Limb (tissue), 2 donors: Measurements from ENCODE around the gene DARS2.
A peak's percentile ranks its signal among the peaks of the same experiment; 100 is the strongest.
"Not testable (repeated sequence)": the region's sequence is repeated elsewhere in the genome, so short reads cannot be mapped to it uniquely, and the experiment has no call there.

ENCODE experiments used
- DNase-seq, 2 donors: peaks; one replicate each; pipeline ENCODE4 v3.0.0-alpha.2; 2016; ENCODE audit errors: extremely low spot score in 2 of 2

Gene DARS2, protein sequence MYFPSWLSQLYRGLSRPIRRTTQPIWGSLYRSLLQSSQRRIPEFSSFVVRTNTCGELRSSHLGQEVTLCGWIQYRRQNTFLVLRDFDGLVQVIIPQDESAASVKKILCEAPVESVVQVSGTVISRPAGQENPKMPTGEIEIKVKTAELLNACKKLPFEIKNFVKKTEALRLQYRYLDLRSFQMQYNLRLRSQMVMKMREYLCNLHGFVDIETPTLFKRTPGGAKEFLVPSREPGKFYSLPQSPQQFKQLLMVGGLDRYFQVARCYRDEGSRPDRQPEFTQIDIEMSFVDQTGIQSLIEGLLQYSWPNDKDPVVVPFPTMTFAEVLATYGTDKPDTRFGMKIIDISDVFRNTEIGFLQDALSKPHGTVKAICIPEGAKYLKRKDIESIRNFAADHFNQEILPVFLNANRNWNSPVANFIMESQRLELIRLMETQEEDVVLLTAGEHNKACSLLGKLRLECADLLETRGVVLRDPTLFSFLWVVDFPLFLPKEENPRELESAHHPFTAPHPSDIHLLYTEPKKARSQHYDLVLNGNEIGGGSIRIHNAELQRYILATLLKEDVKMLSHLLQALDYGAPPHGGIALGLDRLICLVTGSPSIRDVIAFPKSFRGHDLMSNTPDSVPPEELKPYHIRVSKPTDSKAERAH

DNA sequence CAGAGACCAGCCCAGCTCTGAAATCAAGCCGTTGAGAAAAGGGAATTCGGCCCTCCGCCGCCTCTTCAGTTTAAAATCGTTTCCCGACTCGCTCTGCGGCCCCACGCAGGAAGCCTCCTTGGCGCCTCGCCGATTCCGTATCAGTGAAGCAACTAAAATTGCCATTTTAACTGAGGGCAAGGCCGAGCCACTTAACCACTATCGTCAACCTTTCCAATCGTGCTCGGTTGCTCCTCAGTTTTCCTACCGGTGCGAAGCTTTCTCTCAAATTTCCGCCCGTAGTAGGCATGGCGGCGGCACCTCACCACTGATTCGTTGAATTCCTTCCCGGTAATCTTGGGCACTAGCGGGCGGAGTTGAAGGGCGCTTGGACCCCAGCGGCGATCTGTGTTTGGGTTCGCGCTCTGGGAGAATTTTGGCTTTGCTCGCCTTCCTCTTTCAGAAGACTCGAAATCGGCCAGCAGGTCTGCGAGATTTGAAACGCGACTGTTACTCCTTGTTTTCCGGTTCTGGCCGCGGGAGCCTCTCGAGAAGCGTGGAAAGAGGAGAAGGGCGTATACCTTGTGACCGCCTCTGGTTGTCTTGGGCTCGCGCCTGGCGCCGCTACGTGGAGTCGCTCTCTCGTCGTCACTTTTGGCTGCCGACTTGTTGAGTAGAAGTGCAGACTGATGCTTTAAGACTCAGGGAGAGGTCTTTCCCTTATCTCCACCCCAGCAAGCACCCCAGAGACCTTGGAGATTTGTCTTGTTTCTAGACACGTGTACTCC lies at the start of gene DARS2, which contains the start of gene CENPL:
TSS of gene DARS2 (plus strand) at position 359 of the 767 bp plus-strand sequence. CDS start 557 bp downstream, outside the sequence.
TSS of gene CENPL (minus strand) at position 569 of the 767 bp plus-strand sequence. CDS start 13,584 bp downstream, outside the sequence.
- peak; percentile 93 to 99 for DNase-seq

DNA sequence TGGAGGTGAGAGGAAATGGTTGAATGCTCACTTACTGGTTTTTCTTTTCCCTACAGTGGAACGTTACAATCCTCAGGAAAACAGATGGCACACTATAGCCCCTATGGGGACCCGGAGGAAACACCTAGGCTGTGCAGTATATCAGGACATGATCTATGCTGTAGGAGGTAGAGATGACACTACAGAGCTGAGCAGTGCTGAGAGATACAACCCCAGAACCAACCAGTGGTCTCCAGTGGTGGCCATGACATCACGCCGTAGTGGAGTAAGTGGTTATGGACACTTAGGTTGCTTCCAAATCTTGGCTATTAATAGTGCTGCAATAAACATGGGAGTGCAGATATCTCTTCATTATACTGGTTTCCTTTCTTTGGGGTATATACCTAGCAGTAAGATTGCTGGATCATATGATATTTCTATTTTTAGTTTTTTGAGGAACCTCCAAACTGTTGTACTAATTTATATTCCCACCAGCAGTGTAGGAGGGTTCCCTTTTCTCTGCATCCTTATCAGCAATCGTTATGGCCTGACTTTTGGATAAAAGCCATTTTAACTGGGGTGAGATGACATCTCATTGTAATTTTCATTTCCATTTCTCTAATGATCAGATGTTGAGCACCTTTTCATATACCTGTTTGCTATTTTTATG lies 48.8 kb upstream of the DARS2 start:
- no peak for DNase-seq

DNA sequence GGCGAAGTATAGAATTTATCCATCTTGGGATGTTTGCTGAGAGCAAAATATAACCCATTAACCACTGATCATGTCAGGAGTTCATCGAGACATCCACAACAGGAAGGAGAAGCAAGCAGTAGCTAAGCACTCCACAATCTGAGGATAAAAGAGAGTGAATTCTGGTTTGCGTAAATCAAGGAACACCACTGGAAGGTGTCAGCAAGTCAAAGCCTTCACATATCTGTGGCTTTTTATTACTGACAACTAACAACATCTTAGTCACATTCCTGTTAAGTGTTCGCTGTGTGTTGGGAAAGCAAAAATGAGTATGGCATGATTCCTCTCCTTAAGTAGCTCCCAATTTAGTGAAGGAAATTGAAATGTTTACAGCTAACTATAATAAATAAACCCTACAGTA lies 44.5 kb upstream of the DARS2 start:
- no peak for DNase-seq

DNA sequence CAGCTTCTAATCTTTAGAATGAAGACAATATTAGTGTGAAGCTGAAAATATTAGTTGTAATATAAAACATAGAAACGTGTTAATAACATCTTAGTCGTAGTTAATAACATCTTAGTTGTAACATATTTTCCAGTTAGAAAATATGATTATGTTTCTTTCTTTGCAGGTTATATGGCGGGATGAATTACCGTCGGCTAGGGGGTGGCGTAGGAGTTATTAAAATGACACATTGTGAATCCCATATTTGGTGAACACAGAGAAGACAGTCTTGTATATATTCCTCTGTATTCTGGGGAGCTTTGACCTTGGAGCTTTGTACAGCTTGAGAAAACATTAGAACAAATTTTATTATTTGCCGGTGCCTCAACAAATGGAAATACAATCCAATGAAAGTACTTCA lies 39.5 kb upstream of the DARS2 start:
- DNase-seq: no peak

DNA sequence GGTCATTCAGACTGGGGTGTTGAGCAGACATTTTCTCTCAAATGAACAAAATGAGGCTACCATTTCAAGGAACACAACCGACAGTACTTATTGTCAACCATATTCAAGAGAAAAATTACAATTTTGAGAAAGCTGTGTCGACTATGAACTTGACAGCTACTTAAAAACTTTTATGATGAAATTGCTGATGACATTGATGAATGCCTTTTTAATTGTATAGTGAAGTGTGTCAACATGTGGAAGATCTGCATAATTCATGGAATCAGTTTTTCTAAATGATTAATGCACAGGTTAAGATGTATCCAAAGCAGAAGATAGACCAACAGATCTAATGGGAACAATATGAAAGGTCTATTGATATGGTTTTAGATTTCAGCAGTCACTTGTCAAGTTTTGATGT lies 34.6 kb upstream of the DARS2 start:
- no peak for DNase-seq

DNA sequence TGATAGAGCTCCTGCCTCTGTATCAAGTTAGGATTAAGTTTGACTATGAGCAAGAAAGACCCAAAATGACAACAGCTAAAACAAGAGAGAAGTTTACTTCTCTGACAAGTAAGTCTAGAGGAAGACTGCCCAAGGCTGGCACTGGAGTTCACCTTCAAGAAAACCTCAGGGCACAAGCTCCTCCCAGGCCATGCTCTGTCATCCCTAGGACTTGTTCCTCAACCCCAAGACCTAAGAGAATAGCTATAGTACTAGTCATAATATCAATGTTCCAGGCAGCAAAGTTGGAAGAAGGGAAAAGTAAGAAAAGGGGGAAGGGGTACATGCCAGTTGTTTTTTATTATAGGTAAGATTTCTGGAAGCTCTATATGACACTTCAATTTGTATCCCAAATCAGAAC lies 26.4 kb upstream of the DARS2 start:
- DNase-seq: no peak

DNA sequence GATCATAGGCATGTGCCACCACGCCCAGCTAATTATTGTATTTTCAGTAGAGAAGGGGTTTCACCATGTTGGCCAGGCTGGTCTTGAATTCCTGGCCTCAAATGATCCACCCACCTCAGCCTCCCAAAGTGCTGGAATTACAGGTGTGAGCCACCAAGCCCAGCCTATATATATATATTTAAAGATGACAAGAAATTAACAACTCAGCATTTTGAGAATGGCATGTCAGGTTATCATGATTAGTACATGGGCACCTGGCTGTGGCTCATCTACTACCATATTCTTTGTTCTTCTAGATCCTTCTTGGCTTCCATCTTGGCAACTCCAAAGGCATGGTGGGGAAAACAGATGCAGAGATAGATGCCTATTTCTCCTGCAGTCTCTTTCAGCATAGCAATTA lies 24.5 kb upstream of the DARS2 start:
- not testable (repeated sequence) for DNase-seq

DNA sequence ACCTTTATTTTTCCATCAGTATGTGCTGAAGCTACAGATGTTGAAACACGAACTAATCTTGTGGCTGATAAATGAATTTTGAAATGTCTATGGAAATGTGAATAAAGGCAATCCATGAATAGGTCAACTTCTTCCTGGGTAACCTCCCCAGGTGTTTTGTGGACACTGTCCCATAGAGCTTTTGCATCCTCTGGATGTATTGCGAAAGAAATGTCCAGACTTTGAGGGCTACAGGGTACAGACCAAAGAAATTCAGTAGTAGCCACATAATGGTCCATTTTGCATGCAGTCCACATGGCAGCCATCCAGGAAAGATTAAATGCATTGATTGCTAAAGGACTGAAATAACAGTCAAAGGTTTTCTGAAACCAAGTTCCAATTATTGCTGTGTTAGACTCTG lies 21.5 kb upstream of the DARS2 start:
- no peak for DNase-seq

DNA sequence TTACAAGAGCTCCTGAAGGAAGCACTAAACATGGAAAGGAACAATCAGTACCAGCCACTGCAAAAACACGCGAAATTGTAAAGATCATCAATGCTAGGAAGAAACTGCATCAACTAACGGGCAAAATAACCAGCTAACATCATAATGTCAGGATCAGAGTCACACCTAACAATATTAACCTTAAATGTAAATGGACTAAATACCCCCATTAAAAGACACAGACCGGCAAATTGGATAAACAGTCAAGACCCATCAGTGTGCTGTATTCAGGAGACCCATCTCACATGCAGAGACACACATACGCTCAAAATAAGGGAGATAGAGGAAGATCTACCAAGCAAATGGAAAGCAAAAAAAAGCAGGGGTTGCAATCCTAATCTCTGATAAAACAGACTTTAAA lies 10.8 kb upstream of the DARS2 start:
- not testable (repeated sequence) for DNase-seq

DNA sequence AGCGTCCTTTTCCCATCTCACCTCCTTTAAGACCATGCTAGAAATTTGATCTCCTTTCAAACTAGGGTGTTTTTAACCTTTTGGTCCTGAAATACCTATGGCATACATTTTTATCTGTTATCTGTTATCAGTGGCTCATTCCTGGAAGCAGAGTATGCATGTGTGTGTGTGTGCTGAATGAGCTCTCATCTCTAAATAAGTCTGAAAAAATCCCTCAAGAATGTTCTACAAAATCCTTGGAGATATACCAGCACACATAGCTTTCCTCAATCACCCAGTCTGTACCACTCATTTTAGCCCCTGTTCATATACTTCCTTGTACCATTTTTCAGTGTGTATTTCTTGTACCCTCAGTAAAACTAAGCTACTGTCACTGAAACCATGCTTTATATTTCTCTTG lies 6.0 kb upstream of the DARS2 start:
- no peak for DNase-seq

DNA sequence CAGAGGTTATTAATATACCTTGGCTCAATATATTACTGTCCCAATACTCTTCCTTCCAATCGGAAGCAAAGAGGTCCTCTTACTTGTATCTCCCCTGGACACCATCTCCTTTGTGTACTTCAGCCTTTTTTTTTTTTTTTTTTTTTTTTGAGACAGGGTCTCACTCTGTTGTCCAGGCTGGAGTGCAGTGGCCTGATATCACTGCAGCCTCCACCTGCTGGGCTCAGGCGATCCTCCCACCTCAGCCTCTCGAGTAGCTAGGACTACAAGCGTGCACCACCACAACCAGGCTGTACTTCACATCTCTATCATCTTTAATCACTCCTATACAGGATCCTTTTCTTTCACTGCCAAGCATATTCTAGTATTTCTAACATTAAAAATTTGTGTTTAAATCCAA lies 2.8 kb upstream of the DARS2 start:
- DNase-seq: no peak

DNA sequence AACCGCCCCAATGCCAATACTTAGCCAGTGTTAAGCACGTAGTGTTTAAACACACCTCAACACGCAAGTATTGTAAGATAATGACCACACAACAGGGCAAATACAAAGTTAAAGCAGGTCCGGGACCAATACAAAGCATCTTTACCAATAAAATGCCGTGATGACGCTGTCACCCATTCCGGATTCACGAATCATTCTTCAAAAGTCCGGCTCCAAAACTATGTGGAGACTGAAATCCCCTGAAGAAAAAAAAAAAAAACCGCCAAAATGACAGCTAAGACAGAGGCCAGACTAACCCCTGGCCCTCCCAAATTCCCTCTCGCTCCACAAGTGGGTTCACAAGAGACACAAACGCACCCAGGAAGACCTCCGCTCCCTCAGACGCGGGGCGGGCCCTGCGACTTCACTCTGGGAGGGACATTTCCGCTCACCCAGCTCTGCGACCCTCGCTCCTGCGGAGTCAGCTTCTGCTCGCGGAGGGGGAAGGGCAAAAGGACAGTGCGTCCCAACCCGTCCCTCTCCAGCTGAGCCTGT lies 625 bp upstream of the DARS2 start:
- no peak for DNase-seq

DNA sequence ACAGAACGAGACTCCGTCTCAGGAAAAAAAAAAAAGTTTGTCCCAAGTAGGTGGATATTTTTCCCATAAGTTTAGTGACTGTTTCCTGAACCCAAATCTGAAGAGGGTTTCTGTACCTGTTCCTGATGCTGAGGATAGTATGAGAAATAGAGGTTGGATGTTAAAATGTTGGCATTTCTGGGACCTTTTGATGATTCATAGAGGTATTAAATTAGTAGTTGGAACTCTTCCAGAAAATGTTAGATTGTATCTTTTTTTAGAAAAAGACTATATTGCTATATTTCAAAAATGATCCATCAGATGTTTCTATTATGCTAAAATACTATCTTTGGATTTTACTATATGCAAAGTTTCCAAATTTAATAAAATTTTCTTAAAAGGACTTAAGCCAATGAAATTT lies 3.1 kb downstream of the DARS2 start:
- no peak for DNase-seq

DNA sequence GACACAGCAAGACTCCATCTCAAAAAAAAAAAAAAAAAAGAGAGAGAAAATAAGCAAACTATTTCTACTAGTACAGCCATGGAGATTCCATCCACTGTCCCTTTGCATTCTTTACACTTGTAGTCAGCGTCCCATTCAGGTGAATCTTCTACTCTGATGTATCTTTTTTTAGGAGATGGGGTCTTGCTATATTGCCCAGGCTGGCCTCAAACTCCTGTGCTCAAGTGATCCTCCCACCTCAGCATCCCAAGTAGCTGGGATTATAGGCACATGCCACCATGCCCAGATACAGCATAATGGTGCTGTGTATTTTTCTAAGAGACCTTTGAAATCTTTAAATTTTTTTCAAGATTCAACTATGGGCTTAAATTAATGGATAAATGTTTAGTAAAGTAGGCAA lies 8.3 kb downstream of the DARS2 start:
- no peak for DNase-seq

DNA sequence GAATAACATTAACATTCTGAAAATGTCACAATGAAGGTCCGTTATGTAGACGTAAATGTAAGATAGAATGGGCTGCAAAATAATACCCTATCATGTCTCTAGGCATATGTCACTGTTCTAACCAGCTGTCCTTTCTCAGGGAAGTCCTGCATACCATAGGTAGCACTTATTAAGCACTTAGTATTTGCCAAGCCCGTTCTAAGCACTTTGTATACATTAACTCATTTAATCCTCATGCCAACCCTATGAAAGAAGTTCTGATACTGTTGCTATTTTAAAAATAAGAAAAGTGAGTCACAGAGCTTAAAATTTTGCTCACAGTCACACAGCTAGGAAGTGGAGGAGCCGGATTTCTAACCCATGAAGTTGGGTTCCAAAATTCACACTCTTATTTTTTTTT lies 27.6 kb downstream of the DARS2 start:
- no peak for DNase-seq

DNA sequence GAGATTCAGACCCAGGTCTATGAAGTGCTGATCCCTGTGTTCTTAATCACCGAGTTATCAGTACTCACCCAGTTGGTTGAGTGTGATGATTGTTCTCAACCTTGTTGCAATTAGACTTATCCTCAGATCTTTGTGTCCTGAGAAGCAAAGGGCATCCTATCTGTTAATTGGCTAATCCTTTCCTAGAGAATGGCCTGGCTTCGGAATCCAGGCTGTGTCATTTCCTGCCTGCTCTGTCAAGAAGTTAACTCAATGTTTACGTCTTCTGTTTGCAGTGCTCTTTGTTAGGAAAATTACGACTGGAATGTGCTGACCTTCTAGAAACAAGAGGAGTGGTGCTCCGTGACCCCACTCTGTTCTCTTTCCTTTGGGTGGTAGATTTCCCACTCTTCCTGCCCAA lies 28.6 kb downstream of the DARS2 start:
- DNase-seq: no peak

DNA sequence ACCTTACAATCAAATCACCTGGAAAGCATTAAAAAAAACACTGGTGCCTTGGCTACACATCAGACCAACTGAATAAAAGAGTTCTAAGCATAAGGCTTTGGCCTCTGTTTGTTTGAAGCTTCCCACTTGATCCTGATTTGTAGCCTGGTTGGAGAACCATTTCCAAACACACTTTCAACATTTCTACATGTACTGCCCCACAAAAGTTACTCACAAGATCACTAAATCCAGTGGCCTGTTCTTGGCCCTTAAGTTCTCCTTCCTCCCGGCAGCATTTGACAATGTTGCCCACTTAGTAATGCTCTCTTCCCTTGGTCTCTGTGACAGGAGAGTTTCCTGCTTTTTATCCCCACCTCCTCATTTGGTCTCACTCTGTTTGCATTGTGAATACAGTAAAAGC lies 31.5 kb downstream of the DARS2 start:
- no peak for DNase-seq

DNA sequence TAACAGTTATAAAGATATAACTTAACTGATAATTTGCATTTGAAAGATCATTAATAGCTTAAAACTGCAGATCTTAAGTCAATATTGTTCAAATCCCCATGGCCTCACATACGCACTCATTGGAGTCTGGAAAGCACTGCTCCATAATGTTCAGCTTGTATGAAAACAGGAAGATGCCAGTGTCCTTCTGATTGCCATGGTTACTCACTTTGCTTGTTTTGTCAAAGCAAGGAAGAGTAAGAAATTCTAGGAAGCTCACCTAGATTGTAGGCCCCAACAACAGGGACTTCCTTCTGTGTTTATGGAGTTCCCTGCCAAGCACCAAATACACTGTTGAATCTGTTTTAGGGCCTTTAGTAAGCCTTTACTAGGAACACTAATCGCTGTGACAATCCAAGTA lies 32.4 kb downstream of the DARS2 start:
- no peak for DNase-seq

DNA sequence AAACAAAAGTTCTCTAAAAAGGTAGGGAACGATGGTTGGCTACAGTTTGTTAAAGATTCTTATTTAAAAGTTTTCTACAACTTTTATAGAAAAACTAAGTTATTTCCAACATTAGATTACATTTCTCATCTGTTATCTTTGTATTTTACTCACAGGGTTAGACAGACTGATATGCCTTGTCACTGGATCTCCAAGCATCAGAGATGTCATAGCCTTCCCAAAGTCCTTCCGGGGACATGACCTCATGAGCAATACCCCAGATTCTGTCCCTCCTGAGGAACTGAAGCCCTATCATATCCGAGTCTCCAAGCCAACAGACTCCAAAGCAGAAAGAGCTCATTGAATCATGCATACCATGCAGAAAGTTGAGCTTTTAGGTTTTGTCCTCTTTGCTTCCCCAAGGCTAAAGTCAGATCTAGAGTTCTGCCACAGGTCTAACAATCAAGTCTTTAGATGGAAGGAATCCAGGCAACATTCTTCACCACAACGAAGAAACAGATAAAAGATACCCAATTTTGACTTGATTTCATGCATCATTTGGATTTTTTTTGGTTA lies 33.0 kb downstream of the DARS2 start:
- DNase-seq: no peak

DNA sequence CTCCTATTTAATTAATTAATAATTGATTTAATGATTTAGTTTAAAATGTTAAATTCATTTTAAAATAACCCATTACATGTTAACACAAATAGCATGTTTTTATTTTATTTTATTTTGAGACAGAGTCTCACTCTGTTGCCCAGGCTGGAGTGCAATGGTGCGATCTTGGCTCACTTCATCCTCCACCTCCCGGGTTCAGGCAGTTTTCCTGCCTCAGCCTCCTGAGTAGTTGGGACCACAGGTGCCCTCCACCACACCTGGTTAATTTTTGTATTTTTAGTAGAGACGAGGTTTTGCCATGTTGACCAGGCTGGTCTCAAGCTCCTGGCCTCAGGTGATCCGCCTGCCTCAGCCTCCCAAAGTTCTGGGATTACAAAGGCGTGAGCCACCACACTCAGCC lies 35.1 kb downstream of the DARS2 start:
- DNase-seq: not testable (repeated sequence)

DNA sequence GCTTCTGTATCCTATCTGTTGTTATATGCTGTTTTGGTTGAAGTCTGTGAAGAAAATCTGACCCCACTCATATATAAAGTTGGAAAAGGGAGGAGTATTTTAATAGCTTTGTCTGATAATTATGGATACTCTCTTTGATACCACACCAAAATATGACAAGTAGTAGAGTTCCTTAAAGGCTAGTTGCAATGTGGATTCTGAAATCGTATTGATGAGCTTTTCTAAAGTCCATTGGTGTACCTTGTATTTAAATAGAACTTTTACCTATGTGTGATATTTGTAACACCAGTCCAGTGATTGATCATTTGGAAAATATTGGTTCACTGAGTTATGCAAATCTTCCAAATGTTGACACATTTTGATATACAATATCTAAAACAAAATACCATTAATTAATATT lies 35.6 kb downstream of the DARS2 start:
- no peak for DNase-seq
